Occipital lobe (tissue), 2 donors: ENCODE results near the gene OR7D4. TPM values are rescaled to one million over a fixed set of nuclear protein-coding genes. Genes with fewer than 3 reads are reported as not detected.
A peak's percentile ranks its signal among the peaks of the same experiment; 100 is the strongest.
"Not testable (repeated sequence)": the region's sequence is repeated elsewhere in the genome, so short reads cannot be mapped to it uniquely, and the experiment has no call there.

Experiments
- DNase-seq: peaks from one replicate; lab custom pipeline; 2025; lab: John Stamatoyannopoulos, UW
- total RNA-seq: library from RNA; depleted of rRNA; stranded (reverse); fragments of >200 nt; gene quantifications from one replicate; pipeline ENCODE4 v1.2.3, GENCODE V29; 2014

OR7D4 gene
- not detected for total RNA-seq

GRCh38 chr19:9219489-9219888, at the start of gene OR7D4:
TSS of gene OR7D4 (minus strand) at chr19:9219589. CDS start at chr19:9214837, 4,752 bp downstream.
- no peak for DNase-seq

- no peak for DNase-seq
Observed at GRCh38 chr19:9251236-9251635, 31.8 kb upstream of the OR7D4 start.

GRCh38 chr19:9250630-9251029, 31.2 kb upstream of the OR7D4 start, which contains the start of gene OR7E24:
TSS of gene OR7E24 (plus strand) at chr19:9250930. CDS start at chr19:9251044, 114 bp downstream.
- DNase-seq, result no peak

GRCh38 chr19:9205501-9206113, 13.8 kb downstream of the OR7D4 start:
- DNase-seq, result peak; percentile 12

GRCh38 chr19:9198044-9198443, 21.3 kb downstream of the OR7D4 start:
- DNase-seq, result not testable (repeated sequence)

- no peak for DNase-seq
Observed at GRCh38 chr19:9189535-9189934, 29.9 kb downstream of the OR7D4 start.

GRCh38 chr19:9187191-9187590, 32.2 kb downstream of the OR7D4 start:
- no peak for DNase-seq

GRCh38 chr19:9183000-9183399, 36.4 kb downstream of the OR7D4 start:
- DNase-seq, result no peak

GRCh38 chr19:9178901-9179300, 40.5 kb downstream of the OR7D4 start, which contains the start of gene OR7D2:
TSS of gene OR7D2 (plus strand) at chr19:9178979. CDS start at chr19:9185782, 6,803 bp downstream.
- DNase-seq, result no peak

- DNase-seq, result no peak
Observed at GRCh38 chr19:9175326-9175725, 44.1 kb downstream of the OR7D4 start.

GRCh38 chr19:9171393-9171991, 47.9 kb downstream of the OR7D4 start:
- DNase-seq, result no peak

- no peak for DNase-seq
Observed at GRCh38 chr19:9166846-9167245, 52.5 kb downstream of the OR7D4 start.

- DNase-seq, result no peak
Observed at GRCh38 chr19:9165261-9165660, 54.1 kb downstream of the OR7D4 start.

- no peak for DNase-seq
Observed at GRCh38 chr19:9161427-9161826, 58.0 kb downstream of the OR7D4 start.

Other genes starting within 250 kb of the OR7D4 start
- not detected for gene MUC16, start 209.2 kb downstream of the OR7D4 start, total RNA-seq
- gene OR1M1, start 132.5 kb downstream of the OR7D4 start, total RNA-seq, result not detected
- not detected for gene OR7G2, start 112.1 kb downstream of the OR7D4 start, total RNA-seq
- gene OR7G1, start 103.8 kb downstream of the OR7D4 start, total RNA-seq, result not detected
- not detected for gene OR7G3, start 92.6 kb downstream of the OR7D4 start, total RNA-seq
- 18.7 TPM for gene ZNF317, start 79.2 kb downstream of the OR7D4 start, total RNA-seq
- gene OR7D2, start 40.6 kb downstream of the OR7D4 start, total RNA-seq, result not detected
- not detected for gene OR7E24, start 31.3 kb upstream of the OR7D4 start, total RNA-seq
- 25.7 TPM for gene ZNF699, start 90.2 kb upstream of the OR7D4 start, total RNA-seq
- 52.7 TPM for gene ZNF559, start 104.6 kb upstream of the OR7D4 start, total RNA-seq
- 11.9 TPM for gene ZNF177, start 143.4 kb upstream of the OR7D4 start, total RNA-seq
- gene ZNF266, start 216.0 kb upstream of the OR7D4 start, total RNA-seq, result 15.4 TPM